Cardiac fibroblast (primary cell): ENCODE data around the gene HOXA4.

Experiments used
- DNase-seq, 2 donors: peaks; one replicate each; pipeline versions ENCODE4 v3.0.0 to v3.0.0-alpha.2; 2010; ENCODE audit warnings: low read depth in 2 of 2
- H3K4me3 ChIP-seq, 2 donors: replicated peaks in 1 of 2; 1 replicate in 1 of 2; 2 replicates in 1 of 2; pipeline ENCODE4 v1.5.1; 2011; ENCODE audit warnings: low read depth in 2 of 2, low read length in 2 of 2, mild to moderate bottlenecking in 2 of 2, moderate library complexity in 1 of 2
- TF ChIP-seq, protein P1 (sequence below): IDR thresholded peaks from one replicate; pipeline ENCODE4 v1.5.1; 2011; ENCODE audit warnings: low read depth, mild to moderate bottlenecking, low read length, inconsistent platforms

HOXA4 gene

DNA sequence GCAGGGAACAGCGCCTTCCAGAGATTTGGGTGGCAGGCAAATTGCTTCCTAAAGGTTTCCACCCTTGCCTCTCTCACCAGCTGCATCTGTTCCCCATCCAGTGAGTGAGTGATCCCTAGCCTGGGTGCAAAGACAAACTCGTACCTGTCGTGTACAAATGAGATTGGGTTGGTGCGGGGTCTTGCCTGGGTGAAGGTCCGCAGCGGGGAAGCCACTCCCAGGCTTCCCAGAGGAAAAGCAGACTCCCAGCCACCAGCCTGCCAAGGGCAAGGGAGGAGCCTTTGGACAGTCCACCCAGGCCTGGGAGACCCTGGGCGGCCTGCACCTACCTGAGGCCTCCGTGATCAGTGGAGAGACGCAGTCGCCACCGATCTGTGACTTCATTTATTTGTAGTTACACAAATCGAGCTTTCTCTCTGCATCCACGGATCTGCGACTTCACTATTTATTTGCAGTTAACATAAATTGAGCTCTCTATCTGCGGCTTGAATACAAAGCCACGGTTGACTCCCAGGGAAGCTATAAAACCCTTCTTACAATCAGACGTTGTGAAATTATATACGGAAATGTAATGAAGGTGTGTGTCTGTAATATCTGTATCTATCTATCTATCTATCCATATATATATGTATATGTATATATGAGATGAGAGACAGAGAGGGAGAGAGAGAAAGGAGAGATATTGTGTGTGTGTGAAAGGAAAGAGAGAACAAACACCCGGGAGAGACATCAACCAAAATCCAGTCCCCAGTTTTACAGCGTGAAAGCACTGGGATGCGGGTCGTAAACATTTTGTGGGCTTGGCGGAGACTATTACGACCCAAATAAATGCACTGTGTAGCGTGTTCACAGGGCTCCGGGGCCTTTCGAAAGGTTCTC is 28.9 kb upstream of the HOXA4 start:
- H3K4me3 ChIP-seq = no peak overlapping the region
- TF ChIP-seq, protein P1, sequence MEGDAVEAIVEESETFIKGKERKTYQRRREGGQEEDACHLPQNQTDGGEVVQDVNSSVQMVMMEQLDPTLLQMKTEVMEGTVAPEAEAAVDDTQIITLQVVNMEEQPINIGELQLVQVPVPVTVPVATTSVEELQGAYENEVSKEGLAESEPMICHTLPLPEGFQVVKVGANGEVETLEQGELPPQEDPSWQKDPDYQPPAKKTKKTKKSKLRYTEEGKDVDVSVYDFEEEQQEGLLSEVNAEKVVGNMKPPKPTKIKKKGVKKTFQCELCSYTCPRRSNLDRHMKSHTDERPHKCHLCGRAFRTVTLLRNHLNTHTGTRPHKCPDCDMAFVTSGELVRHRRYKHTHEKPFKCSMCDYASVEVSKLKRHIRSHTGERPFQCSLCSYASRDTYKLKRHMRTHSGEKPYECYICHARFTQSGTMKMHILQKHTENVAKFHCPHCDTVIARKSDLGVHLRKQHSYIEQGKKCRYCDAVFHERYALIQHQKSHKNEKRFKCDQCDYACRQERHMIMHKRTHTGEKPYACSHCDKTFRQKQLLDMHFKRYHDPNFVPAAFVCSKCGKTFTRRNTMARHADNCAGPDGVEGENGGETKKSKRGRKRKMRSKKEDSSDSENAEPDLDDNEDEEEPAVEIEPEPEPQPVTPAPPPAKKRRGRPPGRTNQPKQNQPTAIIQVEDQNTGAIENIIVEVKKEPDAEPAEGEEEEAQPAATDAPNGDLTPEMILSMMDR = no peak

DNA sequence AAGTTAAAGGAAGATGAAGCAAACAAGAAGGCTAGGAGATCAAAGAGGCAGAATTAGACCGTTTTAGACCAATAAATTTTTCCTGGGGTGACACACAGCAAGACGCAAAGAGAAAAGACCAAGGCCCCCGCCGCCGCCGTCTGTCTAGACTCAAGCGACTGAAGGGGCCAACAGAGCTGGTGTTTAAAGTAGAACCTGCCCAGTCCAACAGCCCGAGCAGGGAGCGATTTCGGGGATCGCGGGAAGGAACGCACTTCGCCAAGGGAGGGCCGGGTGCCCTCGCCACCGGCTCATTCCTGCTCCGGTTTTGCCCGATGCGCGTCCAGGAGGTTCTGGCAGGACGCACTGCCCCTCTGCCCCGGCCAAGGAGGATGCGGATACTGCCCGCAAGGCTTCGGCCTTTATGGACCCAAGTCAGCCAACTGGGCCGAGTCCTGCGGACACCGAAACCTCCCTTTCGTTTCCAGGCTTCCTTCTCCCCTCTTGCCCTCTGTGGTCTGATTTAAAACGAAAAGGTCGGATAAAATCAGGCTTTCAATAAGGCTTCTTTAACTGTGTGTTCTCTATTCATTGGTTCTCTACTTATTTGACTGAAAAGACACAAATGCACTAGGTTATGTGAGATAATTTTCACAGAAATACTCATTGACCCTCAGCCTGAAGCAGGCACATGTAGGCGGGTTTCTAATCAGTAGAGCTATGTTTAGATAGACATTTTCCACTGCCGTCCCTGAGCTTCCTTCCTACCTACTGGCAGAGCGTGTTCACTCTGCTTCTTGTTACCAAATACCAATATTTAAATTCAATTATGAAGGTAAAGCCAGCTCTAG is 28.1 kb upstream of the HOXA4 start:
- TF ChIP-seq, protein P1 = no peak
- no peak for DNase-seq
- no peak overlapping the region for H3K4me3 ChIP-seq

More for the DNA sequence above, 28.9 kb upstream of the HOXA4 start:
- DNase-seq = no peak

DNA sequence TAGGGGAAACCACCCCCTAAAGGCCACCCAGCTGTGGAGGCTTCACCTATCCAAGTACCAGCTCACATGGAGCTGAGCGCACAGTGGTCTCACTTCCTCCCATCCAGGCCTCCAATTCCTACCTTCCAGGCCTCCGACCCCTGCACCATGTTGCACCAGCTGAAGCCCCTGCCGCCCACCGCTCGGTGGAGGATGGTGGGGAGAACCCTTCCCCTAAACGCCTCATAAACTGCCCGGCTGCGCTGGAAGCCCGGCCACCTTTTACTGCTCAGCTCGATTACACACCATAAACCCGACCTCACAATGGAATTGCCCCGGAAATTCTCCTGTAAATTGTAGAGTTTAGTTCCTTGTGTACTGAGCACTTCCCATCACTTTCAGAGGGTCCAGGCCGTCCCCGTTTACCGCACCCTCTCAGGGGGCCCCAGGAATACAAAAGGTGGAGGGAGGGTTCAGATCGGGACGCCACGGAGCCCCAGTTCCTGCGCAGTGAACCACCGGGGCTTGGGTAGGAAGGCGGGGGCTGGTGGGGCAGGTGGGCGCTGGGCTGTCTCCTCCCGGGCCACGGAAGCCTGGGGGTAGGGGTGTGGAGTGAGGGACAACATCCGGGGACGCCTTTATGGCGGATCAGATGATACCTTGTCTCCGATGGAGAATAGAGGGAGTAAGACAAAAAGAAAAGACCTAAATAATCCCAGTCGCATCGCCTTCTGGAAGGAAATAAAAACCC is 27.3 kb upstream of the HOXA4 start:
- TF ChIP-seq, protein P1 = no peak
- H3K4me3 ChIP-seq = no peak overlapping the region
- no peak for DNase-seq

DNA sequence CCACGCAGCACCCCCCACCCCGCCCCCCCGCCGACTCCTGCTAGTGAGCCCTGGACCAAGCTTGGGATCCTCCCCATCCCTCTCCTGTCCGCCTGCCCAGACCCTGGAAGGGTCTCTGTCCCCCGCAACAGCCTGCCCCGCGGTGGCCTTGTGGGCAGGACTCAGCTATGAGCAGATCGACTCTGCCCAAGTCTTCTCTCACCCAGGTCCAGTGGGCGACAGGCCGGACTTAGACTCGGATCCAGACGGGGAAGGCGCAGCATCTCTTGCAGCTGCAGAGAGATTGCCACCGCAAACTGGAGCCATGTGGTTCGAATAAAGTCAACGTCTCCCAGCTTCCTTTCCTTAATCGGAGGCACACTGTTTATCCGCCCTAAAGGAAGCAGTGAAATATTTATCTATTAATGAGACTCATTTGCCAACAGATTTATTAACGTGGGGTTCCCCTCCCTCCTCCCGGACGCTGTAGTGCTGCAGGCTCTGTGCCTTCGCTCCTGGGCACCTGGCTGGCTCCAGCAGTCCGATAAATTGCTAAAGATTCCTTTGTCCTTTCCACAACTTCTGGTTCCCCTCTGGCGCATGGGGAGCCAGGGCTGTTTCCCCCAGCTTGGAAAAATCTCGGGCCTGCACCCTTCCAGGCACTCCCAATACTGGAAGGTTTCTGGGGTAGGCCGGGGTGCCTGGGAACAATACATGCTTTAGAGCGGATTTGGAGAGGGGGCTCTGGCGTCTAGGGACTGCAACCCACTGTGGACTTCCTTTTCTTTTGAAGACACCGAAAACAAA is 26.6 kb upstream of the HOXA4 start:
- H3K4me3 ChIP-seq = no peak overlapping the region
- TF ChIP-seq, protein P1 = no peak
- no peak for DNase-seq

DNA sequence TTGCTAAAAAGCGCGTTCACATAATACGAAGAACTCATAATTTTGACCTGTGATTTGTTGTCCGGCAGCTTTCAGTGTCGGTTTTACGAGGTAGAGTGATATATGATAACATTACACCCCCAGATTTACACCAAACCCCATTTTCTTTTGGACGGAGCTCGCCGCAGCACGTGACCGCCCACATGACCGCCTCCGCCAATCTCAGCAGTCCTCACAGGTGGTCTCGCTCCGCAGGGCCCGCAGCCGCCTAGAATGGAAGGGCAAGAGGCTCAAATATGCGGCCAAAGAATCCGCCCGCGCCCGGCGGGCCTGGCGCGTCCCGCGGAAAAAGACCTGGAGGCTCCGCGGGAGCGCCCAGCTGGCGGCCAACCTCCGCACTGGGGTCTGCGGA is 25.9 kb upstream of the HOXA4 start, which contains the start of gene HOXA7:
Gene HOXA7 (minus strand): TSS at position 168 of the 391 bp plus-strand sequence. CDS start 130 bp downstream, at position 38.
- H3K4me3 ChIP-seq = no peak within 1 kb of the TSS
- TF ChIP-seq, protein P1 = no peak
- no peak for DNase-seq
